ENCODE results near the gene JAK1.
A peak's percentile ranks its signal among the peaks of the same experiment; 100 is the strongest.

JAK1 gene

DNA sequence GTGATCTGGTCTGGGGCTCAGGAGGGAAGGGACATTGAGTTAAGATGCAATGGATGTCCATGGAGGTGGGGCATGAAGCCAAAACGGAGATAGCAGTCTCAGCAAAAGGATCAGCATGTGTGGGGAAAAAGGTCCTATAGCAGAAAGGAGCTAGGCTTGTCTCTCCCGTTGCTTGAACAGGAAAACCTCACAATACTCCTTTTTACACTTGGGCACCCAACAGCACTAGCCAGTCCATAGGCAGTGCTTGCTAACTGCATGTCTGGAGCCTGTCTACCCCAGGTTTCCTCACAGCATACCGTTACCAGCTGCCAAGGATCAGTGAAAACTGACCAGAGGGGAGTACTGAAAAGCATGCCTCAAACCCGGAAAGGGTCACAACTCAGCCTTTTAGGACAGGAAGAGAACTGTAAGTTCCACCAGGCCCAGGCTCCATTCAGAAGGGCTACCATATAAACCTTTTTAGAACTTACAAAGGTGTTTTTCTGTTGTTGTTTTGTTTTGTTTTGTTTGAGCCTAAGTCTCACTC is 78.6 kb downstream of the JAK1 start:
- no peak for DNase-seq

DNA sequence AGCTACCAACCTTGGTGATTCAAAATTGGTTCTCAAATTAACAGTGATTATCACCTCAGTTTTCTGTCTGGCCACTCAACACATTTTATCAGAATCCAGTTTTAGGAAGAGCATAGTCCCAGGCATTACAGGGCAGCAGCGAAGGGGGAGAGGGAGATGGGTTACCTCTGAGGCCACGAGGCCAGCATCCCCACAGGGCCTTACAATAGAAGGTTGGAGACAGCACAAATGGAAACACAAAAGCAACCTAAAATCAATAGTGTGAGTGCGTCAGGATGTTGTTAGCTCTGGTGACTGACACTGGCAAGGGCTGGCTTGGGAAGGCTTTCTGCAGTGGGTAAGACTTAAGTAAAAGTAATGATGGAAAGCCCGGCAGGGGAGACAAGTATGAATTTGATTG is 79.5 kb downstream of the JAK1 start:
- DNase-seq = no peak

DNA sequence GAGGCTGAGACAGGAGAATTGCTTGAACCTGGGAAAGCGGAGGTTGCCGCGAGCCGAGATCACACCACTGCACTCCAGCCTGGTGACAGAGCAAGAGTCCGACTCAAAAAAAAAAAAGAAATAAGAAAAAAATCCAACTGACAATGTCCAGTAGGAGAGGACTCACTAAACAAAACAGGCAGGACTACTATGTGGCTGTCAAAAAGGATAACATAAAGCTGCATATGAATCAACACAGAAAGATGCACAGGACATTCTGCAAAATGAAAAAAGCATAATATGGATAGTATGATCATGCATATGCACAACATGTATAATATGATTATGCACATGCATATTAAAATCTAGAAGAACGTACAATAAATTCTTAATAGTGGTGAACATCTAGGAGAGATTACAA is 80.7 kb downstream of the JAK1 start:
- no peak for DNase-seq

DNA sequence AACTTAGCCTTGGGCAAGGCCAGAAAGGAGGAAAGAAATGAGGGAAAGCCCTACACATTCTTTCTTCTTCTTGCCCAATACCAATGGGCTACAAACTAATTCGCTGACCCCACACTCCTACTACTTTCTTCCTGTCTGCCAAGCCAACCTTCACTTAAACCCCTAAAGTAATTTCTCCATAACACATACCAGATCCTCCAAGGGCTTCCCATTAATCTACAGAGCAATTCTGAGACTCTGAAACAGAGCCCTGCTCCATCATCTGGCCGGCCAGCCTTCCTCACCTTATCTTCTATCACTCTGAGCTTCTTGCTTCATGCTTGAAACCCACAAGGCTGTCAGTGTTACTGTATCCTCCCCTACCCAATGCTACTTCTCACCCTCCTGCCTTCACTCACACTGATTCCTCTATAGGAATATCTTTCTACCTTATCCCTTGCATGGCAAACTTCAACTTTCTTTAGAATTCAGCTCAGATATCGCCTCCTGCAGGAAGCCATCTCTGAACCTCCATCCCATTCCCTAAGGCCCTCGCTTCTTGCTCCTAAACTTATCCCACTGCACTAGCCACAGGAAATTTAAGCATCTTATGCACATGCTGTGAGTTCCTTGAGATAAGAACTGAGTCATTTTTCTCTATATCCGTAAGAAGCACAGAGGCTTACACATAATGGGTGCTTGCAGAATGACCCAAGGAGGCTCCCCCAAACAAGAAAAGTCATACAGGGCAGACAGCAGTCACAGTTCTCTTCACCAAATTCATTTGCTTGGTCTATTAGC is 81.9 kb downstream of the JAK1 start:
- no peak for DNase-seq

DNA sequence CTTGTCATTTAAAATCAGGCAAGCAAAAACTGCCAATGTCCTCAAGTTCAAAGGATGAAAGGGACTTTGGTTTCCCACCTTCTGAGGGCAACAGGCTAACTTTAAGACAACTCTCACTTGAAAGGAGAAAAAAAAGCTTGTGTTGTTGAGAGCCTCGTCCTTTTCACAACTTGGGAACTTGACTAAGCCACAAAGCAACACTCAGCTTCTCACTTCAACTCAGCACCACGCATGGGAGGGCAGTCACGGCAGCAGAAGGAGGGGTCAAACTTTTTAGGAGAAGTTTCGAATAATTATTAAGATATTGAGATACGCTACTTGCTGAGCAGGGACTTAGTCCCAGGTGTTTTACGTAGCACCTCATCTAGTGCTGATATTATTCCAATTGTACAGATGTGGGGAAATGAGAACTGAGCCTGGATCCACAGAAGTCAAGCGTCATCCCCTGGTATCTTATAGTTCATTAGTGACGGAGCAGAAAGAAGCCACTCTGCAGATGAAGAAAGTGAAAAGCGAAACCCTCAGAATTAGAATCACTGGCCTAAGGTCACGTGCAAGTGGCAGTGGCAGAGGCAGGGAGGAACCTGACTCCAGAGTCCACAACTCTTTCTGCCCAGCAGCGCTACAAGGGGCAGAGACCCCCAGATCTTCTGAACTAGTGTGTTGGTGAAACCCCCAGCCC is 83.6 kb downstream of the JAK1 start:
- DNase-seq = no peak

DNA sequence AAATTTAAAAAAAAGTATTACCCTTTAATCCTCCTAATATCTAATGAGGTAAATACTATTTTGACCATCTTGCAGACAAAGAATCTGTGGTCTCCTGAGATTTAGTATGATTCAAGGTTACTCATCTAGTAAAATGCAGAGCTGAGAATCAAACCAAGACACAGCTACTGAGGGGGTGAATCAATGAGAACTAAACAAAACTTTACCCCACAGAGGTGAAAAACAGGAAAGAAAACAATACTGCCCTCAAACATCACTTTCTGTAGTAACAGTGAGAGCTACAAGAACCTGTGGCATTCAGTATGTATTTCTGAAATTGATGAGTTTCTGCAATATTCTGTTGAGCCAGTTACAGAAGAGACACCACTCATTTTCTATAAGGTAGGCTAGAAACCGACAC is 85.1 kb downstream of the JAK1 start:
- no peak for DNase-seq

DNA sequence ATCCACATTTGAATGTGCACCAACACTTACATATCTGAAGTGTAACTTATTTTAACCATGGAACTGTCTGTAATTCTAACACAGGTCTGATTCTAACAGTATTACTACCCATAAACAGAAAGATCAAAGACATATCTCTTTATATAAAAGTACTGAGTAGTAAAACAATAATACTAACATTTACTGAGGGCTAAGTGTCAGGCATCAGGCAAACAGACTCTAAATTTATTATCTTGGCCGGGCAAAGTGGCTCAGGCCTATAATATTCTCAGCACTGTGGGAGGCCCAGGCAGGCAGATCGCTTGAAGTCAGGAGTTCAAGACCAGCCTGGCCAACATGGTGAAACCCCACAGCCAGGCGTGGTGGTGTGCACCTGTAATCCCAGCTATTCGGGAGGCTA is 85.9 kb downstream of the JAK1 start:
- DNase-seq = no peak

DNA sequence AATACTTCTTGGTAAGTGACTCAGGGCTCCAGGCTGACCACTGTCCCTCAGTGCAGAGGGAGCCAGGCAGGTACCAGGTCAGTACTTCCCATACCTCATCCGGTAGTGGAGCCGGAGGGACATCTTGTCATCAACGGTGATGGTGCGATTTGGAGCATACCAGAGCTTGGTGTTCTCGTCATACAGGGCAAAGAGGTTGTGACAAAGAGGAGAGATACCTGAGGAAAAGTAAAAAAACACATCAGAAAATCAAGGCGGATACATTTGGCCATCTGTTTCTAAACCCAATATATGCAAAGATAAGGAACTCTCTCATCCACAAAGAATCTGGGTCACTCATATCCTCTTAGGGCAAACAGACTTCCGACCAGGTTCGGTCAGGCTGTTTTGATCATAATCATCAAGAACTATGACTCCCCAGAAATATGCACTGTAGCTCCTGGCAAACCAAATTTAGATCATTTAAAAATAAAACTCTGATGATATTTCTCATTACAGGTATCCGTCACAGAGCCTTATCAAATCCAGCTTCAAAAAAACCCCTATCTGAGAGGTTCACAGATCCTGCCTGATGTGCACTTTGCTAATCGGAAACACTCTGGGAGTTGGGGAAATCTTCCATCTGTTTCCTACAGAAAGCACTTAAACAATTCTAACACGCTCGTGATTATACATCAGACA is 87.3 kb downstream of the JAK1 start:
- no peak for DNase-seq

DNA sequence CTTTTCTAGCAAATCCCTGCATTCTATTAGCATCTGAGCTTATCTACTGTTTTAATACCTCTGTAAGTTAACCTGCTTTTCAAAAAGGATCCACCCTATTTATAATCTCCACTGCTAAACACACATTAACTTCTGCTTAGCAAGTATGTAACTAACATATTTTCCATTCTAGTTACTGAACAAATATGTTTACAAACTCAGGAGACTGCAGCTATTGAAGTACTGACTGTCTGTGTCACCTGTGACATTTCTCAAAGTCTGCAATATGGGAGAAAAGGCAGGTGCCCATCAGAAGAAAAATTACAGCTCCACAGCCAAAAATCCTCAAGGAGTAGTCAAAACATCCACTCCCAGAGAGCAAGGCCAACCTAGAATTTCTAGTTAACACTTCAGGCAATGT is 88.3 kb downstream of the JAK1 start:
- no peak for DNase-seq

DNA sequence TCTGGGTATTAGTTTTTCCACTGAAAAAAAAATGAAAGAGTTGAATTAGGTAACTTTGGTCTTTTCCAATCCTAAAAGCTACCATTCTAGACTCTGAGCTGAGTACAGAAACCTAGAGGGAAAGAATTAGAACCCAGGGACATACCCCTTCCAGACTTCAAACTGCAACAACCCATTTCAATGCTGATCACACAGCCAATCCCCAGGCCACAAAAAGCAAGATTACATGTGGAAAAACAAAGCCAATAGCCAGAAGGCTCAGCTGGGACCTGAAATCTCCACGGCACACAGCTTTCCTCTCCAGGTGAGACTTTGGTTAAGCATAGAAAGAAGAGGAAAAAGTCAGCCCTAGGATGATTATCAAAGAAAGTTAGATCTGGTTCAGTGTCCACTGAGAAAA is 88.8 kb downstream of the JAK1 start:
- DNase-seq = no peak

DNA sequence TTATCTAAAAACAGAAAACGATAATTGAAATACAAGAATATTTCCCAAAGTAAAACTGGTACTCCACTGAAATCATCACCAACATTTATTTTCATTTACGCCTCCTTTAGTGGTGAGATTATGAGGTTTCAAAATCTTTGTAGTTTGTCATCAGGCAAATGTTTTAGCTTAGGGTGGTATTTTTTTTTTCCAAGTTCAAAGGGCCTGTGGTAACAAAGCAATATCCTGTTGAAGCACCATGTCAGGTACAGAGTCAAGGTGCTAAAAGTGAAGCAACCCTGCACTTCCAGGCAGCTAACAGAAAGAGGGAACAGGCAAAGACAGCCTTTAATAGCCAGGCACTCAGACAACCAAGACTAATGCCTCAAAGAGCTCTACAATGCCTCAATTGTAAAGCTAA is 89.2 kb downstream of the JAK1 start:
- DNase-seq = no peak

DNA sequence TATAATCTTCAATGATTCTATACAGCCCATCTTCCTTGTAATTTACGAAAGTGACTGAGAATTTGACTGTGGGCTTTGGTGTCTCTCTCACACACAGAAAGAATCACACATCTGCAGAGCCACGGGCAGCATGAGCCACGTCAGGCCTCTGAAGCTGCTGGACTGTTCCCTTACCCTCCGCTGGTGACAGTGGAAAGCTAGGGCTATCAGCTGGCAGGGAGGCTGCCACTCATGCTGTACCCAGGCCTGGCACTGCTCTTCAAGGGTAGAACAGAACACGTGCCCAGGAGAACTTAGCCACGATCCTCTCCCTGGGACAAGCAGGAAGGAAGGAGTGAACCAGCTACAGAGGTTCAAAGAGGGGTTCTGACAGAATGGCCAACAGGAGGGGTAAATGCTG is 90.7 kb downstream of the JAK1 start:
- no peak for DNase-seq

DNA sequence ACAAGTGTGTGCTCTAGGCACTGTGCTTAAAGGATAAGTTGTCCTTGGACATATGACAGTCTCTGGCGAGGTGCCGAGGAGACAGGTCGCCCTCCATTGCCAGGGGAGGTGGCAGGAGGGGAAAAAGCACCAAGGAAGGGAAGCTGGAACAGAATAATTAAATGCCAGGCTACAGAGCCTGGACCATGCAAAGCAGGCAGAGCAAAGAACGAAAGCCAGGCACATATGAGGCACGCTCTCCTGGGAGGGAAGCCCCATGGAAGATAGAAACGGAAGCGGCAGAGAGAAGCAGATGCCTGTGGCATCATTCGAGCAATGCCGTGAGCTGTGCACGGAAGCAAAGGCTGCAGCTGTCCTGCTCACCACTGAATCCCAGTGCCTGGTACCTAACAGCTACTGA is 91.2 kb downstream of the JAK1 start:
- no peak for DNase-seq

DNA sequence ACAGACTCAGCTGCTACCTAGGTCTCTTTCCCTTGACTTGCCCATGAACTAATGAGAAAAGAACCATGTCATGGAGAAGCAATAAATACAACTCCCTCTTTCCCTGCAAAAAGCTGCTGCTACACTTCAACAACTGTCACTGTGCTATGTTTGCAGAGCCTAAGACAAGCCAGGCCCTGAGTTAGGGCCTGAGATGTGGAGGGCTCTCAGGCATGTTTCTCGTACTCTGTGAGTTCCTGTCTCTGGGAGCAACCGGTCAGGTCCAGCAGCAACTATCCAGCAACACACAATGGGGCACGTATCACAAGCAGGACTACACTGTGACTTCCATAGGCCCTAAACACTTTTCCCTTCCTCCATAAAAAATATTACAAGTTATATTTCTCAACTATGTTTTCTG is 91.7 kb downstream of the JAK1 start:
- no peak for DNase-seq

DNA sequence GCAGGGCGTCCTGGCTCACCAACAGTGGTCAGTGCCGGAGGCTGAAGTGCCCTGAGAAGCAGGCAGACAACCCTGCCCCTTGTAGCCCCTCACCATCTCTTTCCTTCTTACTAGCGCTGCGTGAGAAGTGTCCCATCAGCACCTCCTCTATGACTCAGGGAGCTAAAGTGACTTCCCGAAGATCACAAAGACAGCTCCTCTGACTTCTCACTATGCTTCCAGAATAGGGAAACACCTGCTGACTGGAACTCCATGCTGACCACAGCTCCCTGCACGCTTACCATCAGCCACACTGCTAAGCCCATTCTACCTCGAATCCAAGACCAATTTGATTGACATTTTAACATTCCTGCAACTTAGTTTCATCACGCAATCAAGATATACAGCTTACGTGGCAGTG is 92.8 kb downstream of the JAK1 start:
- no peak for DNase-seq

DNA sequence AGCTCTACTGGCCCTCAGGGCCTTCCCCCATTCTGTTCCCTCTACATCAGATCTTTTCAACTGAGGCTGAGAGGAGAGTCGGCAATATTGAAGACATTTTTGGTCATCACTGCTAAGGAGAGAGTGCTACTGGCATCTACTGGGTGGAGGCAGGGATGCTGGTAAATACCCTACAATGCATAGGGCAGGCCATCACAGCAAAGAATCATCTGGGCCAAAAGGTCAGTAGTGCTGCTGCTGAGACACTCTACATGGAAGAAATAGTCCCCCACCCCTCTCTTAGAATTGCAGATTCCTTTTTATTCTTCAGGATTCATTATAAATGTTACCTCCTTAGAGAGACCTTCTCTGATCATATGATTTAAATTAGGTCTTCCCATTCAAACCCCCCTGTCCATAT is 94.3 kb downstream of the JAK1 start:
- DNase-seq = no peak

DNA sequence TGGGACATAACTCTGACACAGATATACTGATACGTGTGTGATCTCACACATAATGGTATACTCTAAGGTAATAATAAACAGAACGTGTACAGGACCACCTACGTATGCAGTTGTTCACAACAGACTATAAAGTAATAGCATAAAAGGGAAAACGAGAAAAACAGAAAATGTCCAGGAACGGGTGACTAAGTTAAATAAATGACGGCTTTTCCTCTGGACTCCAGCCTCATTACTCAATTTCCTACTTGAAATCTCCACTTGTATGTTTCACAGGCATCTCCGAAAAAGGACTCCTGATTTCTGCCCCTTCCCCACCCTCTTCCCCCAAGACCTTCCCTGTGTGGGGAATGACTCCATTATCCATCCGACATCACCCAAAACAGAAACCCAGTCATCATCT is 95.1 kb downstream of the JAK1 start:
- DNase-seq = no peak

DNA sequence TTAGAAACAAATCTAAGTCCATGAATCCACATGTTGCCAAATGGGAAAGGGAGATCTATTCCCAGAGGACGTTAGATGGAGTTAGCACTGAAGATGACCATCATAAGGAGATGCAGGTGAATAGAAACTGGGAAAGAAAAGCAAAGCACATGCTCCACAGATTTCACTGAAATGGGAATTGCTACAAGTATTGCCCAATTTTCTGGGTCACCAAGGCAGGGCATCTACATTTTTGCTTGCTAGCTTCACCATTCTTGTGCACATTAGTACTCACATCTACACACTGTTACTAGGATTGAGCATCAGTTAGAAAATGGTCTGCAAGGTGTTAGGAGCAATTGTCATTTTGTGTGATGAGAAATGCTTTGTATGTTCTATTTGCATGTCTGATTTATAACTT is 99.1 kb downstream of the JAK1 start:
- no peak for DNase-seq

DNA sequence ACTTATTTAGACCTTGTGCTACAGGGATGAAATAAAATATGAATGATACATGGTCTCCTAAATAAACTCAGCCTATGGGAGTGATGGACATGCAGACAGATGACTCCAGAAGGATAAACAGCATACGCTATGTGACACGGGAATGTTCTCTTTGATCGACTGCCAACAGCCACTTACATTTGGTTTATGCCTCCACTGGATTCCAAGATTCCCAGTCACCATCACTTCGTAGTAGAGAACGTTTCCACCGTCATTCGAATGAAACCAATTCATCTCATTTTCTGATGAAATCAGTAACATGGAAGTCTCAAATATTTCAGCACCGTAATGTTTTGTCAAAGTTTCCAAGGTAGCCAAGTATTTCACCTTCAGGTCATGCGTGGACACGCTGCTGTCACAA is 99.7 kb downstream of the JAK1 start:
- no peak for DNase-seq

DNA sequence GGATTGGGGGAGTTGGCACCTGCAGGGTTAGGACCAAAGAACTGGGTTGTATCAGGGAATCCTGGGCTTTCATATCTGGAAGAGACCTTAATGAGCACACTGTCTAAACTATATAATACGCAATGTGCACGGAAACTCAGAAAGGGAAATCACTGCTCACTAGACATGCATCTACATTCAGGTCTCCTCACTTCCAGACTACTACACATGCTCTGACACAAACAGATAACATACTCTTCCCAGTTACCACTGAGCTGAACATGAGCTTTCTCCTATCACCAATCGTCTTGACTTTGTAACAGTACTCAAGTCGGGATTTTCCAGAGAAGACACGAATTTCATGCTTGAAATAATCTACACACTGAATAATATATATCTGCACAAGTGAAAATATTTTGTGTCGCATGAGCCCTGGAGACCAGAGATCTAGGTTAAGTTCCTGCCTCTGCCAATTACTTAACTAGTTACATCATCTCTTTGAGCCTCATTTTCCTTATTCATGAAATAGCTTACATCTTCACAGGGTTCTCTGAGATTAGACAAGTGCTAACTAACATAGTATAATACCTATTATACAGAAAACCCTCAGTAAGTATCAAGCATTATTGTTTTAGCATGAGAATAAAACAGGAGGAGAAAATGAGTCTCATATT is 101.1 kb downstream of the JAK1 start:
- DNase-seq = no peak

DNA sequence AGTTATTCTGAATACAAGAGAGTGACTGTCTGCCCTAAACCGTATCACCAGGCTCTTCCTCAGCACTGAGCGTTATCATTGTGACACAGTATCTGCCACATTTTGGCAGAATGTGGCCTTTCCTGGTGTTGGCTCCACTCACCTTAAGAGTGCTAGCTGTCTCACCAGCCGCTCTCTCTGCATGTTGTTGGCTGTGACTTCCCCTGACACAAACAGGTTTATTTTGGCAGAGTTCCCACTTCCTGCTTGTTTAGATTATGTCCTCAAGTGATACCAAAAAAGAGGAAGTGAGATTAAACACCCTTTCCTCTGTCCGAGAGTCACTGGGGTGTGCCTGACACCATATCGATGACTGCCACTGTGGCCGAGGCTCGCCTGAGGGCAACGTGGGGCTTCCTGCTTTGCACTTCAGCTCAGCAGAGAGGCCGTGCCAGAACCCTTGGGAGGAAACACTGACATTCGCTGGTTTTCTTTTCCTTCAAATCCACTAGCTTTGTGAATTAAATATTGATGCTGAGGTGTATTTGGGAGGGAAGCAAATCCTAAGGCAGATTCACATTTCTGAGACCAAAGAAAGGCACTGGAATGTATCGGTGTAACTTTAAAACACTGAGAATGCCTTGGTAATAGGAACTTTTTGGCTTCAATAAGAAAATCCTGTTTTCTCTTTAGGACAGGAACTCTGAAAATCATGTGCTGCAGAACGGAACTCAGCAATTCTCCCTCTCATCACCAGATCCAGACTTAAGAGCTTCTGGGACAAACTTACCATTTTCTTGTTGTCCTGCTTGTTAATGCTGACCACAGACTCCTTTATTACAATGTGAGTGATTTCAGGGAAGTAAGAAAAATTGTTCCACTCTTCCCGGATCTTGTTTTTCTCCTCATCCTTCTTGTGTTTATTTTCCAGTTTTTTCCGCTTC is 102.1 kb downstream of the JAK1 start:
- peak; percentile 61 for DNase-seq

DNA sequence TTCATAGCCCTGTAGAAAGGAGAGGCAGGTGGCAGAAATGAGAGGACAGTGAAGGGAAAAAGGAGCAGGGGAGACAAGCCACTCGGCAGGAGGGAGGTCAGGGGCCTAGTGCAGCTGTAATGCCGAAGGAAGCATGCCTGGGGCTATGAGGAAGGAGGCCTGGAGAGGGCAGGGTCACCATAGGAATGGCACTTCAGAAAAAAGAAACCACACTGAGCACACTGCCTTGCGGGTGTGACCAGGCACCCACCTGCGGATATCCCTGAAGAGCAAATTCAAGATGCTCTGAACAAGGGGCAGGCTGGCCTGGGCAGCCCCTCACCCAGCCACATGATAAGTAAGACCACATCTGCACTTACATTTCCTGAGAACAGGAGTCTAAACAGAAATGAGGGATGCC is 104.7 kb downstream of the JAK1 start:
- no peak for DNase-seq
